Measurements from ENCODE around the gene RDH11. TPM values are rescaled to one million over a fixed set of nuclear protein-coding genes. Genes with fewer than 3 reads are reported as not detected.

Gene RDH11
- total RNA-seq, 1 experiment from 2014 or later: 125 TPM

GRCh38 chr14:67666750-67667449 is 28.7 kb downstream of the RDH11 start:
- POLR2A ChIA-PET (ENCODE audit: unreplicated experiment): no interaction called here
- H3K9ac ChIP-seq (ENCODE audit: low read length): no peak overlapping the region
- H3K36me3 ChIP-seq (ENCODE audit: low read depth, low read length): no peaks in the 10 kb centered on the region
- no peaks in the 10 kb centered on the region for H3K4me1 ChIP-seq (ENCODE audit: insufficient read depth, low read length)
- CTCF ChIA-PET: interaction anchor here (0.5 to 1.2 kb wide), 15 partner anchors 29 to 201 kb away, joined by 3 to 70 read pairs (median 3); partner anchors contain the start of genes ARG2, PIGH and RDH11
- H3F3A ChIP-seq (ENCODE audit: low read length, unreplicated experiment): no peaks in the 10 kb centered on the region
- no peaks in the 10 kb centered on the region for H3K9me2 ChIP-seq (replicated peaks; ENCODE audit: low read length)
- peak; percentile 86 for TF ChIP-seq CTCF (conservative IDR thresholded peaks at IDR 0.05; ENCODE audit: low read depth, low read length)
- TF ChIP-seq EZH2 (IDR thresholded peaks at IDR 0.05; ENCODE audit: low read length, unreplicated experiment): no peak
- TF ChIP-seq EZH2phosphoT487 (IDR thresholded peaks at IDR 0.05; ENCODE audit: borderline replicate concordance, low read length): no peak
- BruUV-seq (replicated peaks): no TSS peak
- H2AFZ ChIP-seq (ENCODE audit: low read length): no peak overlapping the region
- H3K27me3 ChIP-seq (ENCODE audit: low read length): no peaks in the 10 kb centered on the region
- H3K9me3 ChIP-seq (ENCODE audit: low read length): no peaks in the 10 kb centered on the region
- H3K4me2 ChIP-seq (ENCODE audit: low read length): no peak overlapping the region
- intact Hi-C loops (cut with micrococcal nuclease): loop anchor here (1.0 to 5.0 kb wide), 6 partner anchors 37 to 140 kb away; no protein-coding TSS in a partner anchor
- peak; percentile 90 for ATAC-seq
- H3K4me3 ChIP-seq (ENCODE audit: low read length): no peak overlapping the region
- peaks cover 18% of the 10 kb centered on the region; the same call in 1 of the 2 replicates for H4K20me1 ChIP-seq (ENCODE audit: low read length)
- H3K79me2 ChIP-seq (ENCODE audit: low read length): peaks cover 96% of the 10 kb centered on the region
- DNase-seq: peak; percentile 69
- H3K27ac ChIP-seq (ENCODE audit: low read length): no peak overlapping the region

DNA sequence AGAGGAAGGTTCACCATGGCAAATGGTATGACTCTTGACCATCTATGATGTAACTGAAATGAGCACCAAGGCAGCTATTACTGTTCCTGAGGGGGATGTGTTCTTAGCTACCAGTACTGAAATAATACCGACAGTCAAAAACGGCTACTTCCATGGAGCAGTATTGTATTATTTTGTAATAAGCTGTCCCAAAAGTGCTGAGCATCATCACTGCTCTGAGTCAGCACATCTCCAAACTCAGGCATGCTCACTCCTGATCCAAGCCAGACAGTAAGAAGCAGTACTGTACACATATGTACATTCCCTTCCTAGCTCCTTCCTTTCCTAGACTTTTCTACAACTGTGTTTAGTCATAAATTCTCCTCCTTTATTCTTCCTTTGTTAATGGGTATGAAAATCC is 29.7 kb downstream of the RDH11 start:
- no peaks in the 10 kb centered on the region for H3K9me2 ChIP-seq (replicated peaks; ENCODE audit: low read length)
- H3F3A ChIP-seq (ENCODE audit: low read length, unreplicated experiment): no peaks in the 10 kb centered on the region
- H3K9me3 ChIP-seq (ENCODE audit: low read length): no peaks in the 10 kb centered on the region
- DNase-seq (no peak), ATAC-seq (no peak)
- H3K4me2 ChIP-seq (ENCODE audit: low read length): no peak overlapping the region
- ChIA-PET POLR2A (ENCODE audit: unreplicated experiment) (no interaction called here), CTCF (no interaction called here)
- H3K4me1 ChIP-seq (ENCODE audit: insufficient read depth, low read length): no peaks in the 10 kb centered on the region
- H3K27ac ChIP-seq (ENCODE audit: low read length): no peak overlapping the region
- no peak overlapping the region for H3K4me3 ChIP-seq (ENCODE audit: low read length)
- peaks cover 85% of the 10 kb centered on the region for H3K79me2 ChIP-seq (ENCODE audit: low read length)
- no peaks in the 10 kb centered on the region for H3K36me3 ChIP-seq (ENCODE audit: low read depth, low read length)
- BruUV-seq (replicated peaks): no TSS peak
- TF ChIP-seq EZH2phosphoT487 (IDR thresholded peaks at IDR 0.05; ENCODE audit: borderline replicate concordance, low read length) (no peak), CTCF (conservative IDR thresholded peaks at IDR 0.05; ENCODE audit: low read depth, low read length) (no peak), EZH2 (IDR thresholded peaks at IDR 0.05; ENCODE audit: low read length, unreplicated experiment) (no peak)
- H2AFZ ChIP-seq (ENCODE audit: low read length): no peak overlapping the region
- no peak overlapping the region for H3K9ac ChIP-seq (ENCODE audit: low read length)
- intact Hi-C loops (cut with micrococcal nuclease): loop anchor here (5.0 kb wide), 1 partner anchor 139 kb away; no protein-coding TSS in a partner anchor
- no peaks in the 10 kb centered on the region for H3K27me3 ChIP-seq (ENCODE audit: low read length)
- H4K20me1 ChIP-seq (ENCODE audit: low read length): peaks cover 18% of the 10 kb centered on the region; the same call in 1 of the 2 replicates

GRCh38 chr14:67663633-67664032 is 31.9 kb downstream of the RDH11 start:
- Histone ChIP-seq H3K4me3 (ENCODE audit: low read length) (no peak overlapping the region), H3K9ac (ENCODE audit: low read length) (no peak overlapping the region), H3K36me3 (ENCODE audit: low read depth, low read length) (peaks cover 12% of the 10 kb centered on the region), H4K20me1 (ENCODE audit: low read length) (peaks cover 18% of the 10 kb centered on the region; the same call in 1 of the 2 replicates), H3K27ac (ENCODE audit: low read length) (no peak overlapping the region), H3K4me1 (ENCODE audit: insufficient read depth, low read length) (no peaks in the 10 kb centered on the region), H2AFZ (ENCODE audit: low read length) (no peak overlapping the region), H3F3A (ENCODE audit: low read length, unreplicated experiment) (no peaks in the 10 kb centered on the region), H3K4me2 (ENCODE audit: low read length) (no peak overlapping the region), H3K9me2 (replicated peaks; ENCODE audit: low read length) (no peaks in the 10 kb centered on the region), H3K27me3 (ENCODE audit: low read length) (no peaks in the 10 kb centered on the region), H3K79me2 (ENCODE audit: low read length) (peaks cover 63% of the 10 kb centered on the region), H3K9me3 (ENCODE audit: low read length) (no peaks in the 10 kb centered on the region)
- POLR2A ChIA-PET (ENCODE audit: unreplicated experiment): no interaction called here
- DNase-seq: no peak
- ATAC-seq: no peak
- CTCF ChIA-PET: interaction anchor here (0.6 kb wide), 1 partner anchor 1934 kb away, joined by 4 read pairs; no protein-coding TSS in a partner anchor
- BruUV-seq (replicated peaks): no TSS peak
- intact Hi-C loops (cut with micrococcal nuclease): no loop called here
- TF ChIP-seq EZH2 (IDR thresholded peaks at IDR 0.05; ENCODE audit: low read length, unreplicated experiment) (no peak), CTCF (conservative IDR thresholded peaks at IDR 0.05; ENCODE audit: low read depth, low read length) (no peak), EZH2phosphoT487 (IDR thresholded peaks at IDR 0.05; ENCODE audit: borderline replicate concordance, low read length) (no peak)

Data from PC-3 (cell line).